DMS 273 treated with DMSO at 0.1 percent for 48 hours (cell line): ENCODE data around the gene CRYGC.
"Not testable (repeated sequence)": the region's sequence is repeated elsewhere in the genome, so short reads cannot be mapped to it uniquely, and the experiment has no call there.

ENCODE experiments used
- DNase-seq: peaks from one replicate; lab custom pipeline; 2025; lab: John Stamatoyannopoulos, UW

CRYGC gene, protein sequence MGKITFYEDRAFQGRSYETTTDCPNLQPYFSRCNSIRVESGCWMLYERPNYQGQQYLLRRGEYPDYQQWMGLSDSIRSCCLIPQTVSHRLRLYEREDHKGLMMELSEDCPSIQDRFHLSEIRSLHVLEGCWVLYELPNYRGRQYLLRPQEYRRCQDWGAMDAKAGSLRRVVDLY

DNA sequence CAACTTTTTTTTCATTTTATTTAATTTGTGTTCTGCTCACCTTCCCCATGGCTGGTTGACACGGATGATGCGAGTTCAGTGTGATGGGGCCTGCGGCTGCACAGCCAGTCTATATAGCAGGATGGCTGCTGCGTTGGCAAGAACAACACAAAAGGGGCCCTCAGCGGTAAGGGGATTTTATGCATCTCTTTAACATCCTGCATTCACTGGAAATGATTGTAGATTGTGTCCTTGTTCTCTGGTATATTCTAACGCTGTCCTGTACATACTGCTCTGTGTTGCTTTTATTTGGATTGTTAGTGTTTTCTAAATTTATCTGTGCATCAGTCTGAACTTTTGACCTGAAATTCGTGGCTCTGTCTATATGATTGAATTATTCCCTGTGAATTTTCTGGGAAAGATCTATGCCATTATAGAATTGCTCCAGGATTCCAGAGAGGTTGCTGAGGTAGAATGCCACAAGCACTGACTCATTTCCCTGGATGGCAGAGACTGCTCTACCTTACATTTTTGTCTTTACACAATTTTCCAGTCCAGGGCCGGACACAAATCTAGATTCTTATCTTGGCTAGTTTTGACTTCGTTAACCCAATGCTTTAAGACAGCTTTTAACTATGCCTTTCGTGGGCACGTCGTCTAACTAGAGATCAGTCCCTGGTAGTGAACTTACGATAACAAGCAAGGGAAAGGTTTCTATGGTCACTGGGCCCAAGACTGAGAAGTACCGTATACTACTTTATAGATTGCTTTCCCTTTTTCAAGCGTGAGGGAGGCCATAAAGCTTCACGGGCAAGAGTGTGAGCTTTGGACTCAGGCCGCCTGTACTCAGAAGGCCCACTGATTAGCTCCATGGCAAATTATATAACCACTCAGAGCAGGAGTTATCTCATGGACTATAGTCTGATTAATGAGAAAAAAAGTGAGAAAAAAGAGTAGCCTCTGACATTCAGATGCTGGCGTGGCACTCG is at the start of gene CRYGC:
TSS of gene CRYGC (minus strand) at position 85 of the 968 bp plus-strand sequence. CDS start at position 49, 36 bp downstream.
- no peak for DNase-seq

DNA sequence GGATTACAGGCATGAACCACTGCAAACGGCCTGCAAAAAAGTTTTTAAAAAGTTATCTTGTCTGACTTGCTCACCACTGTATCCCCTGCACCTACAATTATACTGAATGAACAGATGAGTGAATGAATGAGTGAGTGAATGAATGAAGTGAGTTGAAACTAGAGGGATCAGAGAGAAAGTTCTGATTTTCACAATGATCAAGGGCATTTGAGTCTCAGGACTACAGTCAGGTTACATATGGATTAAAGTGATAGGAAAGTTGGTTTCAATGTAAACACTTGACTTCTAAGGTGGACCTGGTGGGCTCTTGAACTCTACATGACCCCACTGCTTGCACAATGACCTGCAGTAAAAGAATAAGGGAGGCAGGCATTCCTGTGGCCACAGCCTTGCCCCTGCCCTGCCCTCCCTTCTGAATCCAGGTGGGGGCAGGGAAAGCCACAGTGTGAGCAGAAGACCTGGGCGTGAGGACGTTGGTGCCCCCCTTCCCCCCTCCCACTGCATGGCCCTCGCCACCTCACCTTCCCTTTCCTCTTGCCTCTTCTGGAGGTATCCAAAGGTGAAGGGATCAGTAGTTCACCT is 49.5 kb upstream of the CRYGC start:
- DNase-seq: no peak

DNA sequence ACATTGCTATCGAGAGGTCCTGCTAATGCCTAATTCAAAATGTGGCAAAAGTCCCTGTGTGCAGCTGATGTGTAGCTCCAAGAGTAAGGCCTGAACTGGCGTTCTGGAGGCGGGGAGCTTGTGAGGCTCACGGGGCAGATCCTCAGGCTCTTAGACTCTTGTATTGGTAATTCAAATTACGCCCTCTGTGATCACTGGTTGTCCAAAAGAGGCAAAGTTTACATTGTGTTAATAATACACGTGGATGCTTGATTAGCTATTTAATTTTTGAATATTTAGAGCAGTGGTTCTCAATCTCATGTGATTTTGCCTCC is 46.2 kb upstream of the CRYGC start:
- no peak for DNase-seq

DNA sequence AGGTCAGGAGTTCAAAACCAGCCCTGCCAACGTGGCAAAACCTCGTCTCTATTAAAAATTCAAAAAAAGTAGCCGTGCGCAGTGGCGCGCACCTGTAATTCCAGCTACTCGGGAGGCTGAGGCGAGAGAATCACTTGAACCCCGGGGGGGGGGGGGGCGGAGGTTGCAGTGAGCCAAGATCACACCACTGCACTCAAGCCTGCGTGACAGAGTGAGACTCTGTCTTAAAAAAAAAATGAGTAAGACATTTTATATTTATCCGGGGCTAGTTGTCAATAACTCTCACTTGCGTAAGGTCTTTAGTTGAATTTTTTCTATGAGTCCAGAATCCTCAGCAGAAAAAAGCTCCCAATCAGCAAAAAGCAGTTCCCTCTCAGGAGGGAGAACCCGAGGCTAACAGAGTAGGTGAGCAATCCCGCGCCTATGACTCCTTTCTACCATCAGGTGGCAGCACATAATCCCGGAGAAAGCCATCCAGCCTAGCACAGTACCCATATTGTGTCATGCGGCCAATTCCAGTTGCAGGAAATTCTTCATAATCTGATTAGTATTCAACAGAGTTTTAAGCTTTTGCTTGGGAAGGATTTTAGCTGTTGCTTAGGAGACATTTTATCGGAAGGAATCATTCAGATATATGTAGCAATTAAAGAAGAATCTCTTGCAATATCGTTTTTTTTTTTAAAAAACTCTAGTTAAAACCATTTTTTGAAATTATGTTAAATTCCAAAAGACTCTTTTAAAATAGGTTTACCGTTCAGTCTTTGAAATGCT is 45.6 kb upstream of the CRYGC start:
- DNase-seq: peak; percentile 62

DNA sequence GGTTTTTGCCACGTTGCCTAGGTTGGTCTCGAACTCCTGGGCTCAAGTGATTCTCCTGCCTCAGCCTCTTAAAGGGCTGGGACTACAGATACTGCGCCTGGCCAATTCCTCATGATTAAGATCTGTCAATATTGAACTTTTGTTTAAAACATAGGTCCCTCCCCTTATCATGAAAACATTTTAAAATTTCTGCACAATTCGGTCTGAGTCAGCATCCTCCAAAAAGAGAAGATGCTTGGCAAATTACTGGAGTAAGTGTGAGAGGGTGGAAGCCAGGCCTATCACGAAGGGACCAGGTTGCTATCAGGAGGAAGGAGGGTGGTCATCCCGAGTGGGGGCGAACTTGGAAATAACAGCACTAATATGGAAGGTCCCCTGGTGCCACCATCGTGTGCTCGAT is 44.5 kb upstream of the CRYGC start:
- no peak for DNase-seq

DNA sequence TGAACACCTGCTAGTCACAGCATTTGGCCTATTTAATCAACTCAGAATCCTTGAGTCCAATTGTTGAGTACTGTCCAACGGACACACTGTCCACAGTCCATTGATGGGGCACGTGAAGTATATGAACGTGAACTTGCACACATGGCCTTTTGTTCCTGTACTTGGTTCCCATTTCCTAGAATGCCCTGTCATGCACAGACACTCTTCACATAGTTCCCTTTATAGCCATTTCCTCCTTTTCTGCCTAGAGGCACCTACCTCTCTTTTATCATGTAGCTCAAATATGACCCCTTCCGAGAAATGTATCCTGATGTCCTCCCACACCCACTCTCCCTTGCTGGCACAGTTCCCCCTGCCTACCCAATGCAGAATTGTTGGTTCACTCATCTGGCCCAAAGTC is 42.5 kb upstream of the CRYGC start:
- DNase-seq: no peak

DNA sequence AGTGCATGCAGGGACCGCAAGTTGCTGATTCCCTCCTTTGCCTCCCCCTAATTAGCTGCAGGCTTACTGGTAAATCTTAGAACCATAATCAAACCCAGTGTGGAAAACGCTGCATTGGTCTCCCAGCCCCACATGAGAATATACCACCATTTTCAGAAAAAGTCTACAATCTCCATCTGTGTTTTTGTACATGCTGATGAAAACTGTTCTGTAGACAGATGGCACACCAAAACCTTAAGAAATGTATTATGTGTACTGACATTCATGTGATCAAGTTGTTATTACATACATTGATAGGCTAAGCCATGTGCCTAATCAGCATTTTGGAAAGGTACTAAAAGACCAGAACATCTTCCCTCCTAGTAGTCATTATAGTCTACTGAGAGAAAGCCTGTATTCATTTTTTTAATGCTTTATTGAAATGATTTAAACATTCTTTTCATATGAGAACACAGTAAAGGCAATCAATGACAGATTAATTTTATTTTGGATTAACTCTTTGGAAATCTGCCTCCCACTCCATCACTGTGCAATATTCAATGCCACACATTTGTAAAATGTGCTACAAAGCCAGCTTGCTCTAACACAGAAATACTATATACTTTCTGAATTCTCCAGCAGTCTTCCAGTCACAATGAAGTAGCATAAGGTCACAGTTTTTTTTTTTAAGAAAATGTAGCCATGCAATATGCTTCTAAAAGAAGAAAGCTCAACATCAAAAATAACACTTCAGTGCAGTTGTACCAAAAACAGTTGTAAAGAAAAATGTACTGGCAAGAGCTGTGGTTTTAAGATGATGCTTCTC is 35.5 kb upstream of the CRYGC start:
- DNase-seq: no peak

DNA sequence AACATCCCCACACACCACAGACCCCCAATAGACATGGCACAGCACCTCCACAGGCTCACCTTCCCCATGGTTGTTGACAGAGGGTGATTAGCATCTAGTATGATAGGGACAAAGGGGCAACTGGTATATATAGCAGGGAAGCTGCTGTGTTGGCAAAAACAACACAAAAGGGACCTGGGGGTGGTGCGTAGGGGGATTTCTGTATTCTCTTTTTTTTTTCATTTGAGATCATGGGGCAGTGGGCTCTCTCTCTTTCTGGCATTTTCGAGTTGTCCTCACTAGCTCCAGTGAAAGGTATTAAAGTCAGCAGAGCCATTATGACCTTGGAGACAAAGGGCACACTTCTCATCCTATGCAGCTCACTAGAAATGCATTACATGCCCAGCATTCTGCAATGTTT is 33.9 kb upstream of the CRYGC start, which contains the start of gene CRYGA:
TSS of gene CRYGA (minus strand) at position 101 of the 400 bp plus-strand sequence. CDS start at position 68, 33 bp downstream.
- DNase-seq: no peak

DNA sequence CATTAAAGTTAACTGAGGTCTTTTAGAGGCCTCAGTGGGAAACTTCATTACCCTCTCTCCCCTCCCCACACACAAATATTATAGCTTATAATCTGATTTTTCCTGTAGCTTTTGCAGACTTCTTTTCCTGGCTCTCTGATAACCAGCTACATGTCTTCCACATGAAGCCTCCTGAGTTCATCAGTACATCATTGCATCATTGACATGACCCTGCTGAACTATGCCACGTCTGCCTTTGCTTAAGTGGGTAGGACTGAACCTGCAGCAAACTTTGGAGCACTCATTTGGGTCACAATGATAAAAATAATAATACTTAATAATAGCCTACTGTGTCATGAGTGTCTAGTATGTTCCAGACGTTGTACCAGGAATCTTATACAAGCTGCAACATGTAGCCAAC is 26.8 kb upstream of the CRYGC start:
- no peak for DNase-seq

DNA sequence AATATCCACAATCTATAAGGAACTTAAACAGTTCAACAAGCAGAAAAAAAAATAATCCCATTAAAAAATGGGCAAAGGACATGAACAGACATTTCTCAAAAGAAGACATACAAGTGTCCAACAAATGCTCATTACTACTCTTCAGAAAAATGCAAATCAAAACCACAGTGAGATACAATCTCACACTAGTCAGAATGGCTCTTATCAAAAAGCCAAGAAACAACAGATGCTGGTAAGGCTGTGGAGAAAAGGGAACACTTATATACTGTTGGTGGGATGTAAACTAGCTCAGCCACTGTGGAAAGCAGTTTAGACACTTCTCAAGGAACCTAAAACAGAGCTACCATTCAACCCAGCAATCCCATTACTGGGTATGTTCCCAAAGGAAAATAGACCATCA is 23.5 kb upstream of the CRYGC start:
- no peak for DNase-seq

DNA sequence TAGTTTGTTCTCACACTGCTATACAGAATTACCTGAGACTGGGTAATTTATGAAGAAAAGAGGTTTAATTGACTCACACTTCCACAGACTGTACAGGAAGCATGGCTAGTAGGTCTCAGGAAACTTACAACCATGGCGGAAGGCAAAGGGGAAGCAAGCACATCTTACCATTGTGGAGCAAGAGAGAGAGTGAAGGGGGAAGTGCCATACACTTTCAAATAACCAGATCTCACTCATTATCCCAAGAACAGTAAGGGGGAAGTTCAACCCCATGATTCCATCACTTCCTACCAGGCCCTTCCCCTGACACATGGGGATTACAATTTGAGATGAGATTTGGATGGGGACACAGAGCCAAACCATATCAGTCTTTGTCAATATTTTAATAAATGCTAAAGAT is 21.3 kb upstream of the CRYGC start:
- no peak for DNase-seq

DNA sequence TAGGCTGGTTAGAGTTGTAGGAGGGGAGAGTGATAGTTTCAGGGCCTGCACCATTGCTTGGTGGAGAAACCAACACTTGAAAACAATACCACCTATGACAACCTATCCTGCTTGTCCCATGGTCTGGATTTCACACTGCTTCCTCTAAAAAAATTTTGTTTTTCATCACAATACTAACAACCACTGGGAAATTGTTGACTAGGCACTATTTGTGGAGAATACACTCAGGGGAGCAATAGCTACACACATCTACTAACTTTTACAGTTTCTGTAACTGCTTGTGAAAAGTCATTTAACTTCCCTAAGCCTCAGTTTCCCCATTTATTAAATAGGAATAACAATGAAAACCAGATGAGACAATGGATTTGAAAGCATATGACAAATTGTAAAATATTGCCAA is 20.5 kb upstream of the CRYGC start:
- DNase-seq: no peak

DNA sequence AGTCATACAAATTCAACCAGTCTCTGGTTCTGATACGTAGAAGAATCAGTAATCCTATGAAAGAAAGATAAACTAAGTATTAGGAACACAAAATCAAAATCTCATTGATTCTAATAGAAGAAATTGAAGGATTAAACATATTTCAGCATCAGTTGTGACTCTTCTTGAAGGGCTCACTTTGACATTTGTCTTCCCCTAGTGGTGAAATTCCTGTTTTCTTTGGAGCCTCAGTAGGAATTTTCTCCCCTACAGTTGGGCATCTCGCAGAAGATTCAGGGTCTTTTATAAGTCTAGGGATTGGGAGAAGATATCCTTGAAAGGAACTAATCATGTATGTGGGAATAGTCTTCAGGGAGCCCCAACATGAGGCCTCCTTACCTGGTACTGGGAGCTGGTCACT is 19.2 kb upstream of the CRYGC start:
- no peak for DNase-seq

DNA sequence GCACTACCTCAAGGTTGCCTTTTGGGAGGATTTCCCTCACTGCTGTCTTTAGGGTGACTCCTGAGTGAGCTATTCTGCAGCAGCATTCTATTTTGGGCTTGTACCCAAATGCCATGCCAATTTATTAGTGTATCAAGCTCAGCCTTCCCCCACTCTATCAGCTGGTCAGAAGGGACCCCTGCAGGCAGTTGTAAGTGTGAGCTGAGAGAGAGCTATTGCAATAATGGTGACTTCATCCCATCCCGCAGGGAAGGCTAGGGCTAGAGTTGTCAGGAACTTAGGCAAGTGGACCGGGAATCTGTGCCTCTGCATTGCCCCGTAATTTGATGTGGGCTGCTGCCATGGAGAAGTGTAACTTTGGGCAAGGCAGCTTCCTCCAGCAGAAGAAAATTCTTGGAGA is 18.1 kb upstream of the CRYGC start:
- no peak for DNase-seq

DNA sequence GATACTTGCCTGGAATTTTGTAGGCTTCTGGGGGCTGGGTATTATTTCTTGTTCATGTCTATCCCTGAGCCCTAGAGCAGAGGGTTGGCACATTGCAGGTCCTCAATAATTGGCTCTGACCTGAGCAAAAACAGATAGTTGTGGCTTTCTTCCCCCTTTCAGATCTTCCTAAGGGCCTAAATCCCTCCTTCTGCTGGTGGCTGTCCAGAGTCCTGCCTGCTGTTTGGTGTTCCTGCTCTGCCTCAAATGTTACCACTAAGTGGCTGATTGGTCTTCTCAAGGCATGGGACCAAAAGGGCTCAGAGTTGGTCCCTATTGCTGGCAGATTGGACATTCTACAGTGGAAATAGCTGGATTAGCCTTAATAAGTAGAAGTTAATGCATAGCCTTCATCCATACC is 17.4 kb upstream of the CRYGC start:
- DNase-seq: no peak

DNA sequence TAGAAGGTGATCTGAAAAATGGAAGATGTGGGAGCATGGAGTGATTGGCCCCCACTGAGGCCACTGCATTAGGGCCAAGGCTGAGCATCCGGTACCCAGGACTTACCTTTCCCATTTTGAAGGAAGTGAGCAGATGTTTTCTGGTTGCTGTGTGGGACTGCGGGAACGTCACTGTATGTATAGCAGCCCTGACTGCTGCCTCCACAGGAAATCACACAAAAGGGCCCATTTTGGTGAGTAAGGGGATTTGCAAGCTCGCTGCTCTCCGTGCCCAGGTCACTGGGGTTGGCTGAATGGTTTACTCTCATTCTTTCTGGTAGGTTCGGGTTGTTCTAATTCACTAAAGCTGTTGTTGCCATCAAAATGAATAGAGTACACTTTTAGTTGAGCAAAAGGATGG is 16.4 kb upstream of the CRYGC start, which contains the start of gene CRYGB:
TSS of gene CRYGB (minus strand) at position 153 of the 400 bp plus-strand sequence. CDS start at position 115, 38 bp downstream.
- no peak for DNase-seq

DNA sequence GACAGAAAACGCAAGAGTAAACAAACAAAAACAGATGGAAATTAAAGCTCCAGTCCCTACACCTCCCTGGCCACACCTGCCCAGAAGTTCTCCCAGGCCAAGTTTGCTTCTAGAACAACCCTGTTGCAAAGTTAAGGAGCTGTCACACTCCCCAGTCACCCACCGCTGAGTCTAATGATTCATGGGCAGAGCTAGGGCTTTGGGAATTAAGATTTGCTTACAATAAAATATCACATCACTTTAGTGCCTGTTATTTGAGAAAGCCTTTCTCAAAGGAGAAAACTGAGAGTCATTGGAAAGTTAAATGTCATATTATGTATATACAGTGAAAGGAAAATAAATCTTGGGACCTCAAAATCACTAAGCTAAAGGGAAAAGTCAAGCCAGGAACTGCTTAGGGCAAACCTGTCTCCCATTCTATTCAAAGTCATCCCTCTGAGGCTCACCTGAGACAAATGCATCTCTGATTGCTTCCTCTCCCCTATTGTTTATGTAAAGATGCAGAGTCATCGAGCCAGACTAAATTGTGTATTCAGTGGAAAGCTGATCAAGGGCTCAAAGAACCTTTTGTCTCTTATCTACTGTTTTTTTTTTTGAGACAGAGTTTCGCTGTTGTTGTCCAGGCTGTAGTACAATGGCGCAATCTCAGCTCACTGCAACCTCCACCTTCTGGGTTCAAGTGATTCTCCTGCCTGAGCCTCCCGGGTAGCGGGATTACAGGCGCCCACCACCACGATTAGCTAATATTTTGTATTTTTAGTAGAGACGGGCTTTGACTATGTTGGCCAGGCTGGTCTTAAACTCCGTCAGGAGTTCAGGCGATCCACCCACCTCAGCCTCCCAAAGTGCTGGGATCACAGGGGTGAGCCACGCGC is 13.5 kb upstream of the CRYGC start:
- no peak for DNase-seq

DNA sequence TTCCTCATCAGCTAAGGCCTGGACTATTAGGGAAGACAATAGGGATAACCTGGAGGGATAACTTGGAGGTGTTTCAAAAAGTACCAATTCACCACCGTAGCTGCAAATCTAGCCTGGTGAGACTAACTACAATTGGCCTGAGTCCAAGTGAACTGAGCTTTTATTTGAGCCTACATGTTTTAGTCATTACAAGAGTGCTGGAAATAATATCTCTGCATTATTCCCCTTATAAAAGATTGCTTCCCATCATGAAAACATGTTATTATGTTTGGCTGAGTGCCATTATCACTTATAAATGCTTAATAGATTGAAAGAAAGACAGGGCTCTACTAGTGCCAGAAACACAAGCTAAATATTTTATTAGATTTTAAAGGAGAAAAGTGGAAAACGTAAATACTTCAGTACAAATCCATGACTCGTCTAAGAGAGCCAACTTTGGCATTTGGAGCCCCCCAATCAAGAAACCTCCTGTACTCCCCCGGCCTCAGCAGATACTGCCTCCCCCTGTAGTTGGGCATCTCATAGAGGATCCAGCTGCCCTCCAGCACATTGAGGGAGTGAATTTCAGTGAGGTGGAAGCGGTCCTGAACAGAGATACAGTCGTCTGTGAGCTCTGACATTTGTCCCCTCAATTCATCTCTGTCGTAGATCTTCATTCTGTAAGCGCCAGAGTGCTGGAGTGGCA is 12.8 kb upstream of the CRYGC start:
- no peak for DNase-seq

DNA sequence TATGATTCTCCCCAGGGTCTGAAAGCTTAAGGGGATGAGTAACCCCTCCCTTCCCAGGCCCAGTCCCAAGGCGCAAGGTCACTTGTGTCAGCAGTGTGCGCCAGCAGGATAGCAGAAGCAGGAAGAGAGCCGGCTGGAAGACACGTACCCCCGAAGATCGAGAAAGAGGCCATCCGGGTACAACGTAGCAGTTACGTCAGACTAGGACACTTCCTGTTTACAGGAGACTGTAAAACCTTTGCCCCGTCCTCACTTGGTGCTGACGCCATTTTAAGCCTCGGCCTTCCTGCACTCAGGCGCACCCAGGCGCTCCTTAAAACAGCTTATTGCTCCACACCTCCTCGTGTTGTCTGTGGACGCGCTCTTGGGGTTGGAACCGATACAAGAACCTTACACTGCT is 9.8 kb upstream of the CRYGC start:
- DNase-seq: no peak

DNA sequence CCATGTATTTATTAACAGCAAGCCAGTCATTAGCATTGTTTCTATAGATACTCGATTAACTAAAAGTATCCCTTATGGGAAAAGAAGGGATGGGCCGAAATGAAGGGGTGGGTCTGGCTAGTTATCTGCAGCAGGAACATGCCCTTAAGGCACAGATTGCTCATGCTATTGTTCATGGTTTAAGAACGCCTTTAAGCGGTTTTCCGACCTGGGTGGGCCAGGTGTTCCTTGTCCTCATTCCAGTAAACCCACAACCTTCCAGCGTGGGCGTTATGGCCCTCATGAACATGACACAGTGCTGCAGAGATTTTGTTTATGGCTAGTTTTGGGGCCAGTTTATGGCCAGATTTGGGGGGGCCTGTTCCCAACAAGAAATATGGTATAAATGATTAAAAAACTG is 8.7 kb upstream of the CRYGC start:
- not testable (repeated sequence) for DNase-seq
